ENCODE data around the gene IDH1.

DNA sequence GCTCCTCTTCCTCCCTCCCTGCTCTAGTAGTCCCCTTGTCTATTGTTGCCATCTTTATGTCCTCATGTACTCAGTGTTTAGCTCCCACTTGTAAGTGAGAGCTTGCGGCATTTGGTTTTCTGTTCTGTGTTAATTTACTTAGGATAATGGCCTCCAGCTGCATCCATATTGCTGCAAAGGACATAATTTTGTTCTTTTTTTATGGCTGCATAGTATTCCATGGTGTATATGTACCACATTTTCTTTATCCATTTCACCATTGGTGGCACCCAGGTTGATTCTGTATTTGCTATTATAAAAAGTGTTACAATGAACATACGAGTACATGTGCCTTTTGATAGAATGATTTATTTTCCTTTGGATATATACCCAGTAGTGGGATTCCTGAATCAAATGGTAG, 23.7 kb upstream of the IDH1 start:
- TF ChIP-seq, protein P1, sequence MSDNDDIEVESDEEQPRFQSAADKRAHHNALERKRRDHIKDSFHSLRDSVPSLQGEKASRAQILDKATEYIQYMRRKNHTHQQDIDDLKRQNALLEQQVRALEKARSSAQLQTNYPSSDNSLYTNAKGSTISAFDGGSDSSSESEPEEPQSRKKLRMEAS (IDR thresholded peaks at IDR 0.05): no peak
- TF ChIP-seq, protein P2, sequence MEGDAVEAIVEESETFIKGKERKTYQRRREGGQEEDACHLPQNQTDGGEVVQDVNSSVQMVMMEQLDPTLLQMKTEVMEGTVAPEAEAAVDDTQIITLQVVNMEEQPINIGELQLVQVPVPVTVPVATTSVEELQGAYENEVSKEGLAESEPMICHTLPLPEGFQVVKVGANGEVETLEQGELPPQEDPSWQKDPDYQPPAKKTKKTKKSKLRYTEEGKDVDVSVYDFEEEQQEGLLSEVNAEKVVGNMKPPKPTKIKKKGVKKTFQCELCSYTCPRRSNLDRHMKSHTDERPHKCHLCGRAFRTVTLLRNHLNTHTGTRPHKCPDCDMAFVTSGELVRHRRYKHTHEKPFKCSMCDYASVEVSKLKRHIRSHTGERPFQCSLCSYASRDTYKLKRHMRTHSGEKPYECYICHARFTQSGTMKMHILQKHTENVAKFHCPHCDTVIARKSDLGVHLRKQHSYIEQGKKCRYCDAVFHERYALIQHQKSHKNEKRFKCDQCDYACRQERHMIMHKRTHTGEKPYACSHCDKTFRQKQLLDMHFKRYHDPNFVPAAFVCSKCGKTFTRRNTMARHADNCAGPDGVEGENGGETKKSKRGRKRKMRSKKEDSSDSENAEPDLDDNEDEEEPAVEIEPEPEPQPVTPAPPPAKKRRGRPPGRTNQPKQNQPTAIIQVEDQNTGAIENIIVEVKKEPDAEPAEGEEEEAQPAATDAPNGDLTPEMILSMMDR (IDR thresholded peaks at IDR 0.05 in 2 of 3, conservative IDR thresholded peaks at IDR 0.05 in 1 of 3; ENCODE audit: borderline replicate concordance in 1 of 3, insufficient read depth in 1 of 3, low read depth in 2 of 3, low read length in 2 of 3): no peak
- TF ChIP-seq POLR2A (IDR thresholded peaks at IDR 0.05; ENCODE audit: borderline replicate concordance, extremely low read depth, insufficient read depth, insufficient read length): no peak
- no peak for TF ChIP-seq ZFX (IDR thresholded peaks at IDR 0.05)
- no peak for TF ChIP-seq YY1 (IDR thresholded peaks at IDR 0.05; ENCODE audit: extremely low read depth, insufficient replicate concordance, low read depth, low read length)
- no peak for TF ChIP-seq RAD21 (IDR thresholded peaks at IDR 0.05; ENCODE audit: low read depth)
- no peak for TF ChIP-seq ELF1 (IDR thresholded peaks at IDR 0.05; ENCODE audit: borderline replicate concordance, low read depth)
- TF ChIP-seq ZNF274 (IDR thresholded peaks at IDR 0.05; ENCODE audit: low read depth, low read length): no peak
